ENCODE data around the gene INSRR. TPM values are rescaled to one million over a fixed set of nuclear protein-coding genes. Genes with fewer than 3 reads are reported as not detected.

Gene INSRR
- total and polyA plus RNA-seq, 3 donors from 2014 or later: 1.5 to 7.0 (median 6.4) TPM

DNA sequence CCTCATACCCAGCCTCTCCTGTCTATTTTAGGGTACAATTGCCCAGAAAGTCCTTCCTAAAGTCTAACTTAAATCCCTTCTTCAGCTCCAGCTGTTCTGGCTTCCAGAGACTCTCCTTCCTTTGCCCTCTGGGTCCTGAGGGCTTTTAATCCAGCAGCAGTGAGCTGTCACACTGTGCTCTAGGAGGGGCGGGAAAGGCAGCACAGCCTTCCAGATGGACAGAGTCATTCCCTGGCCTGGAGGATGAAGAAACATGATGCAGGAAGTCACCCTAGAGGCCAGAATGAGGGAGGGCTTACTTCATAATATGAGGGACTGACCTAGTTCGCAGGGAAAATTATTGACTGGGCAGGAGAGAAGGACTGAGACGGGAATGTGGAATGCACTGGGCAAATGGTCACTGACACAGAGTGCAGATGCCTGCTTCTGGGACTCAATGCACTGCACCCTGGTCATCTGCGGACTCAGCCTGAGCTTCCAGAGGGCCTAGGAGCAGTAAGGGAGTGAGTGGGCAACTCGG is 43.5 kb downstream of the INSRR start:
- peak; percentile 48 for DNase-seq
- Histone ChIP-seq H3K4me3 (no peak overlapping the region), H3K36me3 (ENCODE audit: low read depth, missing control alignments) (no peaks in the 10 kb centered on the region), H3K27ac (peak overlapping the region in 1 of 2 donors; percentile 20), H3K9me3 (no peaks in the 10 kb centered on the region), H3K27me3 (no peaks in the 10 kb centered on the region), H3K4me1 (peaks cover 13% of the 10 kb centered on the region)
- no peak for TF ChIP-seq POLR2A (IDR thresholded peaks at IDR 0.05)
- TF ChIP-seq, protein P1, sequence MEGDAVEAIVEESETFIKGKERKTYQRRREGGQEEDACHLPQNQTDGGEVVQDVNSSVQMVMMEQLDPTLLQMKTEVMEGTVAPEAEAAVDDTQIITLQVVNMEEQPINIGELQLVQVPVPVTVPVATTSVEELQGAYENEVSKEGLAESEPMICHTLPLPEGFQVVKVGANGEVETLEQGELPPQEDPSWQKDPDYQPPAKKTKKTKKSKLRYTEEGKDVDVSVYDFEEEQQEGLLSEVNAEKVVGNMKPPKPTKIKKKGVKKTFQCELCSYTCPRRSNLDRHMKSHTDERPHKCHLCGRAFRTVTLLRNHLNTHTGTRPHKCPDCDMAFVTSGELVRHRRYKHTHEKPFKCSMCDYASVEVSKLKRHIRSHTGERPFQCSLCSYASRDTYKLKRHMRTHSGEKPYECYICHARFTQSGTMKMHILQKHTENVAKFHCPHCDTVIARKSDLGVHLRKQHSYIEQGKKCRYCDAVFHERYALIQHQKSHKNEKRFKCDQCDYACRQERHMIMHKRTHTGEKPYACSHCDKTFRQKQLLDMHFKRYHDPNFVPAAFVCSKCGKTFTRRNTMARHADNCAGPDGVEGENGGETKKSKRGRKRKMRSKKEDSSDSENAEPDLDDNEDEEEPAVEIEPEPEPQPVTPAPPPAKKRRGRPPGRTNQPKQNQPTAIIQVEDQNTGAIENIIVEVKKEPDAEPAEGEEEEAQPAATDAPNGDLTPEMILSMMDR (IDR thresholded peaks at IDR 0.05): no peak
- 58 to 67% methylated on average over 5 of the region's 5 CpGs for WGBS, 2 donors
- intact Hi-C loops (cut with DNase I; ENCODE audit: low total_unique reads): no loop called here

- Histone ChIP-seq H3K27ac (peak overlapping the region in 1 of 2 donors; percentile 20), H3K4me3 (no peak overlapping the region), H3K36me3 (ENCODE audit: low read depth, missing control alignments) (no peaks in the 10 kb centered on the region), H3K9me3 (no peaks in the 10 kb centered on the region), H3K4me1 (peaks cover 13% of the 10 kb centered on the region), H3K27me3 (no peaks in the 10 kb centered on the region)
- WGBS, 2 donors: 75 to 83% methylated on average over 7 of the region's 7 CpGs
- no peak for TF ChIP-seq POLR2A (IDR thresholded peaks at IDR 0.05)
- TF ChIP-seq, protein P1 (IDR thresholded peaks at IDR 0.05): no peak
- intact Hi-C loops (cut with DNase I; ENCODE audit: low total_unique reads): no loop called here
- DNase-seq: no peak
Observed at GRCh38 chr1:156814571-156815260, 44.2 kb downstream of the INSRR start.

DNA sequence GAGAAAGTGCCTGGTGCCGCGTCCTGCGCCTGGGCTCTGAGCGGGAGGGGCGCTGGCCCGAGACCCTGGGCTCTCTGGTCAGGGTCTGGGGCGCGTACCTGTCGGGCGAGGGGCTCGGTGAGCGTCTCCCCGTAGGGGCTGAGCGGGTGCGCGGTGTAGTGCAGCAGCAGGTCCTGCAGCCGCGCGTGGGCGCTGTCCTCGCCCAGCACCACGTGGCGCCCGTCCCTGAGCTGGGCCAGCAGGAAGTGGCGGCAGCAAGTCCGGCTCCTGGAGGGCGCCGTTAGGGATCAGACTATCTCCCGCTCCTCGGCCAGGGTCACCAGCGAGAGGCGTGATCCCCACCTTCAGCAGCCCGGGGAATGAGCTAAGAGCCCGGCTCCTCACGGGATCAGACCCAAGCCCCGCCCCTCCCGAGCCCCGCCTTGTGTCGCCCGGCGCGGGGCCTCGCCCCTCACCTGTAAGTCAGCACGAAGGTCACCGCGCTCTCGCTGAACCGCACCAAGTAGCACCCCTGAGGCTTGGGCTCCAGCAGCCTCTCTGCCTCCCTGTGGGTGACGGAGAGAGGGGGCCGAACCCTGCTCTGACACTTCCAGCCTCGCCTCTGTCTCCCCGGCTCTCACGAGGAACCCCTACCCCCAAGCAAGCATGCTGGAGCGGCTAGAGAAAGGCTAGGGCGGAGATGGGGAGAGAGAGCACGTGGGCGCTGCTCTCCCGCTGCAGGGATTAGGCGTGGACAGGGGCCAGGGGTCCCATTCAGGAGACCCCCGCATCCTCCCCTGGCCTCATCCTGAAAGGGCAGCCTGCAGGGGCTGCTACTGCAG is 45.0 kb downstream of the INSRR start:
- intact Hi-C loops (cut with DNase I; ENCODE audit: low total_unique reads): no loop called here
- Histone ChIP-seq H3K36me3 (ENCODE audit: low read depth, missing control alignments) (no peaks in the 10 kb centered on the region), H3K9me3 (no peaks in the 10 kb centered on the region), H3K27ac (no peak overlapping the region), H3K27me3 (no peaks in the 10 kb centered on the region), H3K4me1 (peaks cover 13% of the 10 kb centered on the region), H3K4me3 (peak overlapping the region; percentile 25 to 47)
- DNase-seq: peak; percentile 77
- TF ChIP-seq POLR2A (IDR thresholded peaks at IDR 0.05): no peak
- TF ChIP-seq, protein P1 (IDR thresholded peaks at IDR 0.05): peak; percentile 44 to 60 (median 56)
- WGBS, 2 donors: 7% methylated on average over 51 of the region's 60 CpGs; no CpG with 5 or more reads in 1 of the 2 donors

GRCh38 chr1:156813298-156813697 is 45.6 kb downstream of the INSRR start:
- no peaks in the 10 kb centered on the region for H3K9me3 ChIP-seq
- intact Hi-C loops (cut with DNase I; ENCODE audit: low total_unique reads): no loop called here
- H3K27me3 ChIP-seq: no peaks in the 10 kb centered on the region
- no peak for DNase-seq
- peak overlapping the region; percentile 25 to 47 for H3K4me3 ChIP-seq
- WGBS, 2 donors: 24 to 40% methylated on average over 10 of the region's 10 CpGs
- no peaks in the 10 kb centered on the region for H3K36me3 ChIP-seq (ENCODE audit: low read depth, missing control alignments)
- no peak for TF ChIP-seq POLR2A (IDR thresholded peaks at IDR 0.05)
- TF ChIP-seq, protein P1 (IDR thresholded peaks at IDR 0.05): no peak
- H3K4me1 ChIP-seq: peaks cover 13% of the 10 kb centered on the region
- no peak overlapping the region for H3K27ac ChIP-seq
